ENCODE measurements around the gene CKAP2L. TPM values are rescaled to one million over a fixed set of nuclear protein-coding genes. Genes with fewer than 3 reads are reported as not detected.

Gene CKAP2L
- total and polyA plus RNA-seq, 4 donors: 0.19 to 15.9 (median 0.91) TPM; not detected in 1

GRCh38 chr2:112692918-112693317 lies 71.5 kb downstream of the CKAP2L start:
- no peak overlapping the region for H3K27ac ChIP-seq (ENCODE audit: low read depth in 1 of 2, low read length in 2 of 2)
- TF ChIP-seq SP1 (IDR thresholded peaks at IDR 0.05) (no peak), FOXA1 (IDR thresholded peaks at IDR 0.05) (no peak), GABPA (IDR thresholded peaks at IDR 0.05 in 1 of 2, conservative IDR thresholded peaks at IDR 0.05 in 1 of 2) (no peak)

DNA sequence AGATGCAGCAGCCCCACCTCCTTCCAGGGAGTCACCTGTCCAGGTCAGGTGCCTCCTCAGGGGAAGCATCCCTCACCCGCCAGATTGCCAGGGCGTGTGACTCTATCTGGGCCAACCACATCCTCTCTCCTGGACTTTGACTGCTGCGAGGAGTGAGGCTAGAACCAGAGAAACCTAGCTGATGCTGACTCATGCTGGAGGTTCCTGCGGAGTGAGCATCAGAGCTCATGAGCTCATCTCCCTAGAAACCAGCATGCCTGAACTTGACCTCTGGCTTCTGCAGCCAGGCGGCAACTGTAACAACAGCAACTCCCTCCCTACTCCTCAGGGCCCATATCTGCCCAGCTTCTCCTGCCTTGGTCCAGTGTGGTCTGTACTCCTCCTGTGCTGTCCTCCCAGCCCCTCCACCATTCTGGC lies 71.9 kb downstream of the CKAP2L start:
- H3K9ac ChIP-seq (ENCODE audit: low read depth in 1 of 2, low read length in 2 of 2): no peak overlapping the region
- H3K27me3 ChIP-seq (ENCODE audit: control insufficient read depth in 4 of 4, insufficient read depth in 4 of 4, low read length in 3 of 4): no peaks in the 10 kb centered on the region
- TF ChIP-seq FOXA1 (IDR thresholded peaks at IDR 0.05) (no peak), EGR1 (IDR thresholded peaks at IDR 0.05; ENCODE audit: low read depth in 2 of 2) (no peak), SP1 (IDR thresholded peaks at IDR 0.05) (no peak), RXRA (IDR thresholded peaks at IDR 0.05) (peak in 1 of 2 donors; percentile 17), HNF4A (conservative IDR thresholded peaks at IDR 0.05) (peak in 1 of 2 donors; percentile 50), JUND (IDR thresholded peaks at IDR 0.05) (peak in 1 of 2 donors; percentile 29)
- H3K9me3 ChIP-seq (ENCODE audit: control insufficient read depth in 4 of 4, low read length in 3 of 4): no peaks in the 10 kb centered on the region
- 37% methylated on average over 5 of the region's 5 CpGs for WGBS
- no peak overlapping the region for H3K27ac ChIP-seq (ENCODE audit: low read depth in 1 of 2, low read length in 2 of 2)
- DNase-seq (ENCODE audit: low spot score): no peak
- peaks cover 0 to 3% (median 1%) of the 10 kb centered on the region in 4 donors for H3K4me1 ChIP-seq (ENCODE audit: control insufficient read depth in 4 of 4, insufficient read depth in 4 of 4, low read length in 3 of 4)
- H3K36me3 ChIP-seq (ENCODE audit: control insufficient read depth in 4 of 4, insufficient read depth in 3 of 4, low read depth in 1 of 4, low read length in 3 of 4): no peaks in the 10 kb centered on the region
- no peak overlapping the region for H3K4me3 ChIP-seq (ENCODE audit: low read depth in 1 of 3, low read length in 3 of 3)

More at GRCh38 chr2:112692918-112693317, 71.5 kb downstream of the CKAP2L start:
- no peak overlapping the region for H3K9ac ChIP-seq (ENCODE audit: low read depth in 1 of 2, low read length in 2 of 2)
- H3K4me1 ChIP-seq (ENCODE audit: control insufficient read depth in 4 of 4, insufficient read depth in 4 of 4, low read length in 3 of 4): peaks cover 0 to 3% (median 1%) of the 10 kb centered on the region in 4 donors
- H3K4me3 ChIP-seq (ENCODE audit: low read depth in 1 of 3, low read length in 3 of 3): no peak overlapping the region
- H3K9me3 ChIP-seq (ENCODE audit: control insufficient read depth in 4 of 4, low read length in 3 of 4): no peaks in the 10 kb centered on the region
- H3K27me3 ChIP-seq (ENCODE audit: control insufficient read depth in 4 of 4, insufficient read depth in 4 of 4, low read length in 3 of 4): no peaks in the 10 kb centered on the region
- no peaks in the 10 kb centered on the region for H3K36me3 ChIP-seq (ENCODE audit: control insufficient read depth in 4 of 4, insufficient read depth in 3 of 4, low read depth in 1 of 4, low read length in 3 of 4)
- WGBS: 95% methylated on average over 1 of the region's 1 CpG
- DNase-seq (ENCODE audit: low spot score): no peak

DNA sequence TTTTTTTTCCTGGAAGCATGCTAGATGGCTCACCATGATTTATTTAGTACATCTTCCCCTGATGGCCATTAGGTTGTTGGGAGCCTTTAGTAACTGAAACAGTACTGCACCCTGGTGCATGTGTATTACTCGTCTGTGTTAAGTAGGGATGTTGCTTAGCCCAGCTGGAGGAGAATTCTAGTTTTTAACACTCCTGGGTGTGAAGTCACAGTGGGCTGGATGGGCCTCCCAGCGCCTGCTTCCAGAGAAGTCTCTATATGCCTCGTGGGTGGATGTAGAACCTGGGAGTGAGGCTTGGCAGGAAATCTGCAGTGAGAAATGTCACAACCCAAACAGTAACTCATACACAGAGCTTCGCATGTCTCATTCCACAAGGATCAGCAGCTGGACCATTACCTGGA lies 72.5 kb downstream of the CKAP2L start:
- H3K27ac ChIP-seq (ENCODE audit: low read depth in 1 of 2, low read length in 2 of 2): no peak overlapping the region
- no peak overlapping the region for H3K9ac ChIP-seq (ENCODE audit: low read depth in 1 of 2, low read length in 2 of 2)
- no peaks in the 10 kb centered on the region for H3K36me3 ChIP-seq (ENCODE audit: control insufficient read depth in 4 of 4, insufficient read depth in 3 of 4, low read depth in 1 of 4, low read length in 3 of 4)

More for the DNA sequence above, 72.5 kb downstream of the CKAP2L start:
- Histone ChIP-seq H3K27me3 (ENCODE audit: control insufficient read depth in 4 of 4, insufficient read depth in 4 of 4, low read length in 3 of 4) (no peaks in the 10 kb centered on the region), H3K4me1 (ENCODE audit: control insufficient read depth in 4 of 4, insufficient read depth in 4 of 4, low read length in 3 of 4) (peaks cover 0 to 3% (median 1%) of the 10 kb centered on the region in 4 donors), H3K9me3 (ENCODE audit: control insufficient read depth in 4 of 4, low read length in 3 of 4) (no peaks in the 10 kb centered on the region), H3K4me3 (ENCODE audit: low read depth in 1 of 3, low read length in 3 of 3) (no peak overlapping the region)
- DNase-seq (ENCODE audit: low spot score): no peak
- no peak for TF ChIP-seq TAF1 (conservative IDR thresholded peaks at IDR 0.05)
- no peak for TF ChIP-seq RXRA (IDR thresholded peaks at IDR 0.05)
- TF ChIP-seq GABPA (IDR thresholded peaks at IDR 0.05 in 1 of 2, conservative IDR thresholded peaks at IDR 0.05 in 1 of 2): no peak
- TF ChIP-seq YY1 (IDR thresholded peaks at IDR 0.05): no peak
- TF ChIP-seq RAD21 (IDR thresholded peaks at IDR 0.05): no peak
- TF ChIP-seq, protein P1, sequence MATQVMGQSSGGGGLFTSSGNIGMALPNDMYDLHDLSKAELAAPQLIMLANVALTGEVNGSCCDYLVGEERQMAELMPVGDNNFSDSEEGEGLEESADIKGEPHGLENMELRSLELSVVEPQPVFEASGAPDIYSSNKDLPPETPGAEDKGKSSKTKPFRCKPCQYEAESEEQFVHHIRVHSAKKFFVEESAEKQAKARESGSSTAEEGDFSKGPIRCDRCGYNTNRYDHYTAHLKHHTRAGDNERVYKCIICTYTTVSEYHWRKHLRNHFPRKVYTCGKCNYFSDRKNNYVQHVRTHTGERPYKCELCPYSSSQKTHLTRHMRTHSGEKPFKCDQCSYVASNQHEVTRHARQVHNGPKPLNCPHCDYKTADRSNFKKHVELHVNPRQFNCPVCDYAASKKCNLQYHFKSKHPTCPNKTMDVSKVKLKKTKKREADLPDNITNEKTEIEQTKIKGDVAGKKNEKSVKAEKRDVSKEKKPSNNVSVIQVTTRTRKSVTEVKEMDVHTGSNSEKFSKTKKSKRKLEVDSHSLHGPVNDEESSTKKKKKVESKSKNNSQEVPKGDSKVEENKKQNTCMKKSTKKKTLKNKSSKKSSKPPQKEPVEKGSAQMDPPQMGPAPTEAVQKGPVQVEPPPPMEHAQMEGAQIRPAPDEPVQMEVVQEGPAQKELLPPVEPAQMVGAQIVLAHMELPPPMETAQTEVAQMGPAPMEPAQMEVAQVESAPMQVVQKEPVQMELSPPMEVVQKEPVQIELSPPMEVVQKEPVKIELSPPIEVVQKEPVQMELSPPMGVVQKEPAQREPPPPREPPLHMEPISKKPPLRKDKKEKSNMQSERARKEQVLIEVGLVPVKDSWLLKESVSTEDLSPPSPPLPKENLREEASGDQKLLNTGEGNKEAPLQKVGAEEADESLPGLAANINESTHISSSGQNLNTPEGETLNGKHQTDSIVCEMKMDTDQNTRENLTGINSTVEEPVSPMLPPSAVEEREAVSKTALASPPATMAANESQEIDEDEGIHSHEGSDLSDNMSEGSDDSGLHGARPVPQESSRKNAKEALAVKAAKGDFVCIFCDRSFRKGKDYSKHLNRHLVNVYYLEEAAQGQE (IDR thresholded peaks at IDR 0.05): no peak
- no peak for TF ChIP-seq FOXA2 (IDR thresholded peaks at IDR 0.05)
- TF ChIP-seq HNF4A (conservative IDR thresholded peaks at IDR 0.05): no peak
- no peak for TF ChIP-seq EGR1 (IDR thresholded peaks at IDR 0.05; ENCODE audit: low read depth in 2 of 2)
- TF ChIP-seq JUND (IDR thresholded peaks at IDR 0.05): no peak
- TF ChIP-seq SP1 (IDR thresholded peaks at IDR 0.05): no peak
- TF ChIP-seq FOXA1 (IDR thresholded peaks at IDR 0.05): no peak
- TF ChIP-seq CTCF (IDR thresholded peaks at IDR 0.05; ENCODE audit: low read depth, low read length, missing input control): no peak
- no peak for TF ChIP-seq MAX (IDR thresholded peaks at IDR 0.05)
- TF ChIP-seq, protein P2, sequence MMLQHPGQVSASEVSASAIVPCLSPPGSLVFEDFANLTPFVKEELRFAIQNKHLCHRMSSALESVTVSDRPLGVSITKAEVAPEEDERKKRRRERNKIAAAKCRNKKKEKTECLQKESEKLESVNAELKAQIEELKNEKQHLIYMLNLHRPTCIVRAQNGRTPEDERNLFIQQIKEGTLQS (IDR thresholded peaks at IDR 0.05): no peak
- TF ChIP-seq HNF4G (IDR thresholded peaks at IDR 0.05): no peak
- TF ChIP-seq ZBTB33 (IDR thresholded peaks at IDR 0.05): no peak
- TF ChIP-seq NR2F2 (IDR thresholded peaks at IDR 0.05): no peak
- WGBS: 77% methylated on average over 4 of the region's 4 CpGs

Measured in liver (tissue), 9 donors.